HCT116 (cell line): Measurements from ENCODE around the gene NAGA.

Experiments
- POLR2A ChIP-seq: IDR thresholded peaks from 2 replicates; pipeline ENCODE4 v1.7.0; 2011; ENCODE audit warnings: borderline replicate concordance; ENCODE audit not compliant: insufficient read depth, insufficient read length; ENCODE audit errors: extremely low read depth
- TF ChIP-seq, protein P1 (sequence below): IDR thresholded peaks from 2 replicates; pipeline ENCODE4 v1.6.1; 2012; ENCODE audit warnings: low read depth
- TF ChIP-seq, protein P2 (sequence below): IDR thresholded peaks from 2 replicates; pipeline ENCODE4 v1.6.1; 2012

DNA sequence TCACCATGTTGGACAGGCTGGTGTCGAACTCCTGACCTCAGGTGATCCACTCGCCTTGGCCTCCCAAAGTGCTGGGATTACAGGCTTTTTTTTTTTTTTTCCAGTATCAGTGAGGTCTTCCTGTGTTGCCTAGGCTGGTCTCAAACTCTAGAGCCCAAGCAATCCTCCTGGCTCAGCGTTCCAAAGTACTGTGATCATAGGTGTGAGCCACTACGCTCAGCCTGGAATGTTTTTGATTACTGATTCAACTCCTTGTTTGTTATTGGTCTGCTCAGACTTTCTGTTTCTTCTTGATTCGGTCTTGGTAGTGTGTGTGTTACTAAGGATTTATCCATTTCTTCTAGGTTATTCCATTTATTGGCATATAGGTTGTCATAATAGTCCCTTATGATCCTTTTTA, 31.3 kb downstream of the NAGA start:
- TF ChIP-seq, protein P1, sequence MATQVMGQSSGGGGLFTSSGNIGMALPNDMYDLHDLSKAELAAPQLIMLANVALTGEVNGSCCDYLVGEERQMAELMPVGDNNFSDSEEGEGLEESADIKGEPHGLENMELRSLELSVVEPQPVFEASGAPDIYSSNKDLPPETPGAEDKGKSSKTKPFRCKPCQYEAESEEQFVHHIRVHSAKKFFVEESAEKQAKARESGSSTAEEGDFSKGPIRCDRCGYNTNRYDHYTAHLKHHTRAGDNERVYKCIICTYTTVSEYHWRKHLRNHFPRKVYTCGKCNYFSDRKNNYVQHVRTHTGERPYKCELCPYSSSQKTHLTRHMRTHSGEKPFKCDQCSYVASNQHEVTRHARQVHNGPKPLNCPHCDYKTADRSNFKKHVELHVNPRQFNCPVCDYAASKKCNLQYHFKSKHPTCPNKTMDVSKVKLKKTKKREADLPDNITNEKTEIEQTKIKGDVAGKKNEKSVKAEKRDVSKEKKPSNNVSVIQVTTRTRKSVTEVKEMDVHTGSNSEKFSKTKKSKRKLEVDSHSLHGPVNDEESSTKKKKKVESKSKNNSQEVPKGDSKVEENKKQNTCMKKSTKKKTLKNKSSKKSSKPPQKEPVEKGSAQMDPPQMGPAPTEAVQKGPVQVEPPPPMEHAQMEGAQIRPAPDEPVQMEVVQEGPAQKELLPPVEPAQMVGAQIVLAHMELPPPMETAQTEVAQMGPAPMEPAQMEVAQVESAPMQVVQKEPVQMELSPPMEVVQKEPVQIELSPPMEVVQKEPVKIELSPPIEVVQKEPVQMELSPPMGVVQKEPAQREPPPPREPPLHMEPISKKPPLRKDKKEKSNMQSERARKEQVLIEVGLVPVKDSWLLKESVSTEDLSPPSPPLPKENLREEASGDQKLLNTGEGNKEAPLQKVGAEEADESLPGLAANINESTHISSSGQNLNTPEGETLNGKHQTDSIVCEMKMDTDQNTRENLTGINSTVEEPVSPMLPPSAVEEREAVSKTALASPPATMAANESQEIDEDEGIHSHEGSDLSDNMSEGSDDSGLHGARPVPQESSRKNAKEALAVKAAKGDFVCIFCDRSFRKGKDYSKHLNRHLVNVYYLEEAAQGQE: no peak
- TF ChIP-seq POLR2A: no peak
- TF ChIP-seq, protein P2, sequence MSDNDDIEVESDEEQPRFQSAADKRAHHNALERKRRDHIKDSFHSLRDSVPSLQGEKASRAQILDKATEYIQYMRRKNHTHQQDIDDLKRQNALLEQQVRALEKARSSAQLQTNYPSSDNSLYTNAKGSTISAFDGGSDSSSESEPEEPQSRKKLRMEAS: no peak
